ENCODE measurements around the gene HS3ST1.
"Not testable (repeated sequence)": the region's sequence is repeated elsewhere in the genome, so short reads cannot be mapped to it uniquely, and the experiment has no call there.

The HS3ST1 gene

DNA sequence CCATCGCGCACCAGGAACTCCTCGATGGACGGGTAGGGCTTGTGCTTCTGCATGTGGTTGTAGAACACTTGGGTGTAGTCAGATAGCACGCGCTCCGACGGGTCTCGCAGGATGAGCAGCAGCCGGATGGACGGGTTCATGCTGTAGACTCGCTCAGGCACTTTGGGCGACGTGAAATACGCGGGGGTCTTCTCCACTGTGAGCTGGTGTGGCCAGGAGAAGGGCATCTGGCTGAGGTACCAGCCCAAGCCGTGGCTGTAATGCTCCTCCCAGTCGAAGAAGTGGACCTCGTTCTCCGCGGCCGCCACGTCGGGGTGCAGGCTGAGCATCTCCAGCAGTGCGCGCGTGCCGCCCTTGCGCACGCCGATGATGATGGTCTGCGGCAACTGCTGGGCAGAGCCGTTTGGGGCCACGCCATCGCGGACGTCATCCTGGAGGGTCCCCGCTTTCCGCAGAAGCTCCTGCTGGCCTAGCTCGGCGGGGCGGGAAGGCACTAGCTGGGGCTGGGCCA lies 29.2 kb downstream of the HS3ST1 start:
- DNase-seq (ENCODE audit: low read depth) = no peak

DNA sequence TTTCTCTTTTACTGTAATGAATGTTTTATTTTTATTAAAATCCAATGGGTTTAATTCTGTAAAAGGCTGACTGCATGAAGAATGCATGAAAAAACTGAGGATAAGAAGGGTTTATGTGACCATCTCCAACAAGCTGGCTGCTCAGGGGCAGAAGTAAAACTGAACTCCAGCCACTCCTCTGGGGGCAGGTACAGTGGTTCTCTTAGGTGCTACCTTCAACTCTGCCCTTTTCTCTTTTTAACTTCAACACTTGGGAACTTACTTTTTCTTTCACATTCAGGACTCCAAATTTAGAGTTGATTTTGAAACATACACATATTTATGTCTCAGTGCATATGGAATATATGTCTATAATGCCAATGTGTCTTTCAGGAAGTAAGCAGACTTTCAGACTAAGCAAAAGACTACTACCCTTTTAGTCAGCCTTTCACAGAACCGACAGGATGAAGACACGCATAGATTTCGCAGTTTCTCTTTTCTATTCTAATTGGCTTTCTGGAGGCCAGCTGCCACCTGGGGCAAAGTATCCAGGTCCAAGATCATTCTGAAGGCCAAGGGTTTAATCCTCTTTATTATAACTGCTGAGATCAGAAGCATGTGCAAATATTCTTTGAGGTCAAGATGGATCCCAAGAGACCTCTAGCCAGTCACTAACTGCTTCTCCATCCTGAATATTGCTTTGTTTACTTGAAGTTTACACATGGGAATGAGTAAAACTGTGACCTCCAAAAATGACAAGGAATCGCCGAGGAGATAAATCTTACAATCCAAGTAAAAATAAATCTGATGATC lies 30.7 kb downstream of the HS3ST1 start:
- DNase-seq (ENCODE audit: low read depth) = no peak

DNA sequence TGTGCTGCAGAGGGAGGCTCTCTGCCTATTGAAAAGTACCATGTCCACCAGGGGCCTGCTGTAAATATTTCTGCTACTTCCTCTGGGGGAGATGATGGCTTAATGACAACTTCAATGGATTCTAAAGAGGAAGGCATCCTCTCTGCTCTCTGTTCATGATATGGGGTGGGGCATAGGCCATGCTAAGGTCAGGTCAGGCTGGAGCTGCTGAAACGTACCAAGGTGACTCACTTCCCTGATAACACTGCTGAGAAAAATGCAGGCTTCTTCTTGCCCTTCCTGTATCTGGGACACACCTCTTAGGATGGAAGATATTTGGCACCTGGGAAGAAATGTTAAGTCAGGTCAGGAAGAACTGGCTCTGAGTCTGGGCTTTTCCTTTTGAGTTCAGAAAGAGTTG lies 31.5 kb downstream of the HS3ST1 start:
- DNase-seq (ENCODE audit: low read depth) = no peak

DNA sequence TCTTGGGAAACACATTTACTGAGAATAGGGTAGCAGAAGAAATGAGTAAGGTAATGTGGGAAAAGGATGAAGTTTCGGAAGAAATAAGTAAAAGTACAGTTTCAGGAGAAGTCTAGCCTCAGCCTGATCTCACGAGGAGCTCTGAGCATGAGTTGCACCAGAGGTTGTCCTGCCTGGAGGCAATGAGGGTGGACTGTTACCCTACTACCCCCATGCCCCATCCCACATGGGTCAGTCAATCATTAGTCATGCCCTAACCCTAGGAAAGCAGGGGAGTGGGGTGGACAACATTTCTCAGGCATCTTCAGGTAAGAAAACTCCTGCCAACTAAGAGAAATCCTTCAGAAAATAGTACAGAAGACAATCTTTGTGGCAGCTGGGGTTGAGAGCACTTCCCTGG lies 35.1 kb downstream of the HS3ST1 start:
- no peak for DNase-seq (ENCODE audit: low read depth)

DNA sequence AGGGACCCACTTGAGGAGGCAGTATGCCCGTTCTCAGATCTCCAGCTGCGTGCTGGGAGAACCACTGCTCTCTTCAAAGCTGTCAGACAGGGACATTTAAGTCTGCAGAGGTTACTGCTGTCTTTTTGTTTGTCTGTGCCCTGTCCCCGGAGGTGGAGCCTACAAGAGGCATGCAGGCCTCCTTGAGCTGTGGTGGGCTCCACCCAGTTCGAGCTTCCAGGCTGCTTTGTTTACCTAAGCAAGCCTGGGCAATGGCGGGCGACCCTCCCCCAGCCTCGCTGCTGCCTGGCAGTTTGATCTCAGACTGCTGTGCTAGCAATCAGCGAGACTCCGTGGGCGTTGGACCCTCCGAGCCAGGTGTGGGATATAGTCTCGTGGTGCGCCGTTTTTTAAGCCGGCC lies 44.6 kb downstream of the HS3ST1 start:
- DNase-seq (ENCODE audit: low read depth) = not testable (repeated sequence)

DNA sequence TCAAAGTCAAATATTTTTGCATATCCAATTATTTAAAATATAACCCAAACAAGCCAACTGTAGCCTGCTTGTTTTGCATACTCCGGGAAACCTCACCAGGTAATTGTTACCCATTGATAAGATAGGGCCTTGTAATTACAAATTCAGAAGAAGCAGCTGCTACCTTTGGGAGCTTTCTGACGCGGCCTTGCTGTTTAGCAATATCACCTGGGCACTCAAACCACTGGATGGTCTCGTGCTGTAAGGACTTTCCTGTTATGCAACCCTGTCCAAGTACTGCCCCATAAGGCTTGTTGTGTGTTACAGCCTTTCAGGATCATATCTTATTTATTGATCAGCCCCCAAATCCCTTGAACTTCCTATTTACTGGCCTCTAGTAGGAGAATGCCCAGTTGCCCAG lies 52.1 kb downstream of the HS3ST1 start:
- no peak for DNase-seq (ENCODE audit: low read depth)

DNA sequence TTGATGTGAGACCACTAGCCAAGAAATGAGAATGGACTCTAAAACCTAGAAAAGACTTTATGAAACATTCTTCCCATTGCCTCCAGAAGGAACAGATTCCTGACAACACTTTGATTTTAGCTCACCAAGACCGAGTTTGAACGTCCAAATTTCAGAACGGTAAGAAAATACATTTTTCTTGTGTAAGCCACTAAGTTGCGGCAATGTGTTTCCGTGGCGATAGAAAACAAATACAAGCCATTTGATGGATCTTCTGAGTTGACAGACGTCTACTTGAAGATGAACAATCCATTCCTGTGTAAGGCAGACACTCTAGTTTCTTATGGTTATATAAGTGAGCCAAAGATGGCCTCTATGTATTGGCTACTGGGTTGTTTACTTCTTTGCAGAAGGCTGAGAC lies 52.5 kb downstream of the HS3ST1 start:
- DNase-seq (ENCODE audit: low read depth) = no peak

DNA sequence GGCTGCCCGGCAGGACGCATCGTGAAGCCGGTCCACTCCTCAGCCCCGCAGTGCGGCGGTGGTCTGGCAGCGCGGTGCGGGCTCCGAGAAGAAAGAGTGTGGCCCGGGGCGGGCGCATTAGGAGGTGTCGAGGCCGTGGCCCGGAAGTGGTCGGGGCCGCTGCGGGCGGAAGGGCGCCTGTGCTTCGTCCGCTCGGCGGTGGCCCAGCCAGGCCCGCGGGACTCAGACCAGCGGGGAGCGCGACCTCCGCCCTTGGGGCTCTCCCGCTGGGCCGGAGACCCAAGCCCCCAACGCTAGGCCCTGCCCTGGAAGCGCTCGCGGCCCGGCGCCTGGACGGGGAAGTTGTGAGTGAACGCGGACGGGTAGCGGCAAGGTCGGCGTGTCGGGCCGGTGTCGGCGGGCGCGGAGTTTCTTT lies 60.0 kb downstream of the HS3ST1 start:
- DNase-seq (ENCODE audit: low read depth) = no peak

DNA sequence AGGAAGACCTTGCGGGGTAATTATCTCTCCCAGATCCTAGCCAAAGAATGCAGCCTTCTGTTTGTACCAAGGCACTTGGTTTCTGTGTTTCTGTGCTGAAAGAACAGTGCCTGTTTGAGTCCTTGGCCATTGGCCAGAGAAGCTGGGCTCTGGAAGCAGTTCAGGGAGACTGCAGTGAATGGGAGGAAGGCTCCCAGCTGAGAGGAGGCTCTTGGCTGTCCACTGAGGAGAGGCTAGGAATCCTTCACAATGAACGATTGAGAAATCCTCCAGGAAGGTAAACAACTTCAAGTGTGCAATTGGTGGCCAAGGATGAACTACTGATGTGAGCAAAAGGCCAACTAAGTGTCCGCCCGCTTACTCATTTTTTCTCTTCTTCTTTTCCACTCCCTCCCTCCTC lies 61.3 kb downstream of the HS3ST1 start:
- no peak for DNase-seq (ENCODE audit: low read depth)

DNA sequence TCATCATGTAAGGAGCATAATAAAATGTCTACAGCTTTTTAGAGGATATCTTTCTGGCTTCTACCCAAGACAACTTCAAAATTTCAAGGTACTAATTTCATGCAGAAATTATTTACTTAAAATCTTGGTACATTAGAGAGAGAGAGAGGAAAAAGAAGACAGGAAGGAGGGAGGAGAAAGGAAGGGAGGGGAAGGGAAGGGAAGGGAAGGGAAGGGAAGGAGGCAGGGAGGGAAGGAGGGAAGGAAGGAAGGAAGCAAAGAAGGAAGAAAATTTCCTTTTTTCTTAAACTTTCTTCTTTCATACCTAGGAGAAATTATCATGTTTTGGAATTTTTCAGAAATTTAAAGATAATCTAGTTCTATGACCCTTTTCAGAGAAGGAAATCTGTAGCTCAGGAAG lies 61.8 kb downstream of the HS3ST1 start:
- DNase-seq (ENCODE audit: low read depth) = no peak

DNA sequence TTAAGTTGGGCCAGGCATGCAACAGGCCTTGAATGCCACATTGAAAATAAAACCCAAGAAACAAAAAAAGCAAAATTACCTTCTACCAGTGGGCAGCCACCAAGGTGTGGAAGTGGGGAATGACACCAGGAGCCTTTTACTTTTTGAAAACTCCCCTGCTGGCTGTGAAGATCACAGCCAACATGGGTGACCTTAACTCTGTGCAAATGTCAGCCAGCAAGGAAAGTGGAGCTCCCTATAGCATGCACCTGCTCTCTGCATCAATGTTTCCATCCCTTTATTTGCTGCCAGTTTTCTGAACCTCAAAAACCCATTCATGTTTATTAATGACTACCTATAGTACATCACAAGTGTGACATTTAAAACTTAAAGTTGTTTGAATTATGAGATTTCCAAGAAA lies 63.7 kb downstream of the HS3ST1 start:
- no peak for DNase-seq (ENCODE audit: low read depth)

DNA sequence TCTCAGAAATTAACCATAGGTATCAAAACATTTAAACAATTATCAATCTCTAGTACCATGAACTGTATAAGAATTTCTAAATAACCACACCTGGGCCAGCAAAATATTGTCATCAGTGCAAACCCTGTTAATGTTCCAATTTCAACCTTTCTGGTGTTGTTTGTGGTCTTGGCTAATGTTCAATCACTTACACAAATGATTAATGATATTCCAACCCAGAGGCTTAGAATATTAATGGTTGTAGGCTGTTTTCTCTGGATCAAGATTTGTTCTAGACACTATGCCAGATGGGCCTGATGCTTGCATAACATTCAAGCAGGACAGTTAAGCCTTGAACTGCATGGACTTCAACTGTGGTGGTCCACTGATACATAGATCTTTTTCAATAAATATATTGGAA lies 69.1 kb downstream of the HS3ST1 start:
- no peak for DNase-seq (ENCODE audit: low read depth)

DNA sequence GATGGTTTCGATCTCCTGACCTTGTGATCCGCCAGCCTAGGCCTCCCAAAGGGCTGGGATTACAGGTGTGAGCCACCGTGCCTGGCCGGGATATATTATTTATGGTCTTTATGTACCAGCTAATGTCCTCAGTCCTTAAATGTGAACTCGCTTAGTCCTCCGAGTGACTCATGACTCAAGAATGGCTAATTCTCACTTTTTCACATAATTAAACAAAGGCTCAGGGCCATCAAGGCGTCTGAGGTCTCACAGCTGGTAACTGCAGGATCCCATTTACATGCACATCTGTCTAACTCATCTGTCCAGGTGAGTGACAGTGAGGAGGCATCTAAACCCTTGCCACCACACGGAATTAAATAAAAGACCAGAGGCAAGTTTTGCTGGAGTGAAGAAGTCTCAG lies 73.5 kb downstream of the HS3ST1 start:
- no peak for DNase-seq (ENCODE audit: low read depth)

DNA sequence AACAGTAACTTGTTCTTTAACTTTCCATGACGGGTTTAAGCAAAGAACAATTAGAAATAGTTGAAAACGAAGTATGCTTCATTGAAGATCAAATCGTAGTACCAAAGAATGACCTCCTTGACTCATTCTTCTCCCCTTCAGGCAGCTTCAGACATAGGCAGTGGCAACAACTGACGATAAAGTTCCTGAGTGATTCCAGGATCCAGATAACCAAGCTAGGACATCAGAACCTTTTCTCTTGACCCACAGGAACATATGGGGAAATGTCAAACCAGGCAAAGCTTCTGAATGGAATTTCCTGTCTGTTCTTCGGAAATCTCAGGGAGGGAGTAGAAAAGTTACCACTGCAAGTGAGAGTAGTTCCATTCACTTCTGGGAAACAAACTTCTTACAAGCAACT lies 74.2 kb downstream of the HS3ST1 start:
- no peak for DNase-seq (ENCODE audit: low read depth)

DNA sequence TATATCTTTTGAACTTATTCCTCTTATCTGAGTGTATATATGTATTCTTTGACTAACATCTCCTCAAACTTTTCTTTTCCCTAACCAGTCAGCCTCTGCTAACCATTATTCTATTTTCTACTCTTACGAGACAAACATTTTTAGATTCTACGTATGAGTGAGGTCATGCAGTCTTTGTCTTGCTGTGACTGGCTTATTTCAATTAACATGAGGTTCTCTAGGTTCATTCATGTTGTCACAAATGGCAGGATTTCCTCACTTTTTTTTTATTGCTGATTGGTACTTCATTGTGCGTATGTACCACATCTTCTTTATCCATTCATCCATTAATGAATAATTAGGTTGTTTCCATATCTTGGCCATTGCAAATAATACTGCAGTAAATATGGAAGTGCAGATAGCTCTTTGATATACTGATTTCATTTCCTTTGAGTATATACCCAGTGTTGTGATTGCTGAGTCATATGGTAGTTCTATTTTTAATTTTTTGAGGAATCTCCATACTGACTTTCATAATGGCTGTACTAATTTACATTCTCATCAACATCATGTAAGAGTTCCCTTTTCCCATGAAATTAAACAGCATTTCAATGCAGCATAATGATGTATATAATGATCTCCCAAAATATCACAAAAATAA lies 80.1 kb downstream of the HS3ST1 start:
- DNase-seq (ENCODE audit: low read depth) = no peak

DNA sequence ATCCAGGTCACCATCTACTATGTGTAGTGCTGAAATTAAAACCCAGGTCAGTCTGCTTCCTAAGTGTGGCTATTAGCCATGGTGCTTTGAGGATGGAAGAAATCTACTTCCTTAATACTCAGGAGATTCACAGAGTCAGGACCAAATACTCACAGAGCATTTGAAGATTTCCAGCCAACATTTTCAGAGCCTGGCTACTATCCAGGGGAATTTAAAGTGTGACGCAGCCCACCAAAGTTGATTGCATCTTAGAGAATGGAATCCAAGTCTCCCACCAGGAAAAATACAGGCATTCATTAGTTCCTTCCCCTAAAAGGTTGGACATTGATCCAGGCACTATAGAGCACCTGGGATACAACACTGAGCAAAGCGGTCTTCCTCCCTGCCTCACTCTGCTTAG lies 83.8 kb downstream of the HS3ST1 start:
- no peak for DNase-seq (ENCODE audit: low read depth)

DNA sequence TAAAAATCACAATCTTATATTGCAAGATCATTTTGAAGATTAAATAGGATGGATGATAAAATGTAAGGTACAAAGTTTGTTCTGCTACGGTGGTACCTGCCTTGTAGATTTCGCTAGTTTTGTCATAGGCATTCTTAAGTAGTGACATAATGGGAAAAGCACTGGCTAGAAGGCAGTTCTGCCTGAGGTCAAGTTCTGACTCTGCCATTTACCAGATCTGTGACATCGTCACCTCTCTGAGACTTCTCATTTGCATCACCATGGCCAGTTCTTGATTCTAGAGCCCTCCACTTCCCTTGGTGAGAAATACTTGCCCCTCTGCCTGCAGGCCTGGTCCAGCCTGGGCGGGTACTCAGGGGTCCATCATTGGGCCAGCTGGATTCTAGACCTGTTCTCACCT lies 85.2 kb downstream of the HS3ST1 start:
- no peak for DNase-seq (ENCODE audit: low read depth)

Data from activated T-cell treated with anti-CD3 and anti-CD28 coated beads for 48 hours (primary cell).